GM23338 (cell line): ENCODE results near the gene DIAPH3. TPM values are rescaled to one million over a fixed set of nuclear protein-coding genes. Genes with fewer than 3 reads are reported as not detected.

ENCODE experiments used
- ATAC-seq: fragments of 200-7000 bp; cut with Tn5 transposase; 3 replicates; pipeline ENCODE4 v1.9.1; 2020
- DNase-seq: peaks from one replicate; pipeline ENCODE4 v3.0.0-alpha.2; 2015; ENCODE audit warnings: low spot score
- H2AFZ ChIP-seq: fragments of 200-600 bp; sonication (generic); 2 replicates; pipeline ENCODE4 v1.8.0; 2016; ENCODE audit warnings: antibody characterized with exemption, mild to moderate bottlenecking, moderate library complexity
- H3F3A ChIP-seq: fragments of 200-600 bp; sonication (generic); replicated peaks from 2 replicates; pipeline ENCODE4 v1.8.0; 2017; ENCODE audit warnings: antibody characterized with exemption, mixed run types, low read depth
- H3K27ac ChIP-seq: fragments of 200-600 bp; sonication (generic); 2 replicates; pipeline ENCODE4 v1.6.1; 2016; ENCODE audit warnings: low read depth
- H3K27me3 ChIP-seq: fragments of 200-600 bp; sonication (generic); 2 replicates; pipeline ENCODE4 v1.8.0; 2016; ENCODE audit warnings: mild to moderate bottlenecking, mixed run types, moderate library complexity; ENCODE audit not compliant: insufficient read depth
- H3K36me3 ChIP-seq: fragments of 200-600 bp; sonication (generic); 2 replicates; pipeline ENCODE4 v1.8.0; 2016; ENCODE audit warnings: mild to moderate bottlenecking; ENCODE audit not compliant: insufficient read depth
- H3K4me1 ChIP-seq: fragments of 200-600 bp; sonication (generic); 2 replicates; pipeline ENCODE4 v1.8.0; 2016; ENCODE audit warnings: mild to moderate bottlenecking, moderate library complexity; ENCODE audit not compliant: insufficient read depth
- H3K4me2 ChIP-seq: fragments of 200-600 bp; sonication (generic); 2 replicates; pipeline ENCODE4 v1.7.1; 2017; ENCODE audit warnings: mixed run types
- H3K4me3 ChIP-seq: fragments of 200-600 bp; sonication (generic); 2 replicates; pipeline ENCODE4 v1.6.1; 2016; ENCODE audit warnings: mixed run types
- H3K79me2 ChIP-seq: fragments of 200-600 bp; sonication (generic); replicated peaks from 2 replicates; pipeline ENCODE4 v1.8.0; 2017; ENCODE audit warnings: mild to moderate bottlenecking; ENCODE audit not compliant: insufficient read depth
- H3K9me2 ChIP-seq: fragments of 200-600 bp; sonication (generic); 2 replicates; pipeline ENCODE4 v1.8.0; 2017; ENCODE audit not compliant: insufficient read depth
- H4K20me1 ChIP-seq: fragments of 200-600 bp; sonication (generic); replicated peaks from 2 replicates; pipeline ENCODE4 v1.8.0; 2017; ENCODE audit warnings: mild to moderate bottlenecking; ENCODE audit not compliant: insufficient read depth
- H3K27ac Mint-ChIP-seq: 2 replicates; pipeline ENCODE4 v1.8.0; 2020; ENCODE audit warnings: inconsistent platforms, mild to moderate bottlenecking, moderate library complexity, mixed read lengths
- H3K27me3 Mint-ChIP-seq: 3 replicates; pipeline ENCODE4 v1.8.0; 2022; ENCODE audit warnings: low read depth, mild to moderate bottlenecking, moderate library complexity, mixed read lengths, inconsistent platforms; ENCODE audit not compliant: insufficient read depth, poor library complexity
- H3K36me3 Mint-ChIP-seq: 3 replicates; pipeline ENCODE4 v1.8.0; 2021; ENCODE audit warnings: low read depth, mild to moderate bottlenecking, inconsistent platforms, moderate library complexity, mixed read lengths
- H3K4me1 Mint-ChIP-seq: 3 replicates; pipeline ENCODE4 v1.8.0; 2020; ENCODE audit warnings: mild to moderate bottlenecking, inconsistent platforms, mixed read lengths
- H3K4me3 Mint-ChIP-seq: 3 replicates; pipeline ENCODE4 v1.8.0; 2021; ENCODE audit warnings: moderate library complexity, mild to moderate bottlenecking, inconsistent platforms, mixed read lengths
- H3K9me3 Mint-ChIP-seq: 3 replicates; pipeline ENCODE4 v1.8.0; 2020; ENCODE audit warnings: moderate library complexity, mild to moderate bottlenecking, inconsistent platforms, mixed read lengths
- polyA plus RNA-seq: library from polyadenylated mRNA; unstranded; fragments of >200 nt; fragmentation: Nextera tagmentation; extraction: Ambion mirVana; gene quantifications from 2 replicates; pipeline ENCODE4 v1.2.1, GENCODE V29; 2016
- small RNA-seq: library from RNA; depleted of rRNA; stranded (forward); fragments of <200 nt; gene quantifications from one replicate; pipeline ENCODE3, GENCODE V24; 2014; ENCODE audit warnings: low replicate concordance
- total RNA-seq: library from RNA; depleted of rRNA; stranded (reverse); fragments of >200 nt; shearing (Covaris generic); gene quantifications from 2 replicates; pipeline ENCODE4 v1.2.3, GENCODE V29; 2014; rRNA removed
- TF ChIP-seq, protein P1 (sequence below): IDR thresholded peaks from one replicate; pipeline ENCODE4 v1.6.1; 2018; ENCODE audit warnings: antibody characterized with exemption; ENCODE audit not compliant: unreplicated experiment

DIAPH3 gene
- total and polyA plus RNA-seq, 2 experiments from 2014 or later, result 23.4 to 30.2 TPM

- Mint-ChIP-seq H3K36me3 (peaks cover 33% of the 10 kb centered on the region), H3K9me3 (peaks cover 33% of the 10 kb centered on the region), H3K27me3 (peaks cover 2% of the 10 kb centered on the region), H3K4me3 (no peak overlapping the region), H3K4me1 (peaks cover 18% of the 10 kb centered on the region), H3K27ac (no peak overlapping the region; the same call in 1 of the 2 replicates)
- 0 out of 2 replicates have a peak, but pooled peaks cover 9% of the 10 kb centered on the region for H3K9me2 ChIP-seq
- no peak overlapping the region for H2AFZ ChIP-seq
- peaks cover 19% of the 10 kb centered on the region for H3K4me1 ChIP-seq
- no peak overlapping the region for H3K4me2 ChIP-seq
- H3K36me3 ChIP-seq, result peaks cover 7% of the 10 kb centered on the region; the same call in 1 of the 2 replicates
- no peak overlapping the region for H3K27ac ChIP-seq
- no peaks in the 10 kb centered on the region for H3K27me3 ChIP-seq
- DNase-seq (no peak), ATAC-seq (no peak)
- H4K20me1 ChIP-seq, result no peaks in the 10 kb centered on the region
- TF ChIP-seq, protein P1, sequence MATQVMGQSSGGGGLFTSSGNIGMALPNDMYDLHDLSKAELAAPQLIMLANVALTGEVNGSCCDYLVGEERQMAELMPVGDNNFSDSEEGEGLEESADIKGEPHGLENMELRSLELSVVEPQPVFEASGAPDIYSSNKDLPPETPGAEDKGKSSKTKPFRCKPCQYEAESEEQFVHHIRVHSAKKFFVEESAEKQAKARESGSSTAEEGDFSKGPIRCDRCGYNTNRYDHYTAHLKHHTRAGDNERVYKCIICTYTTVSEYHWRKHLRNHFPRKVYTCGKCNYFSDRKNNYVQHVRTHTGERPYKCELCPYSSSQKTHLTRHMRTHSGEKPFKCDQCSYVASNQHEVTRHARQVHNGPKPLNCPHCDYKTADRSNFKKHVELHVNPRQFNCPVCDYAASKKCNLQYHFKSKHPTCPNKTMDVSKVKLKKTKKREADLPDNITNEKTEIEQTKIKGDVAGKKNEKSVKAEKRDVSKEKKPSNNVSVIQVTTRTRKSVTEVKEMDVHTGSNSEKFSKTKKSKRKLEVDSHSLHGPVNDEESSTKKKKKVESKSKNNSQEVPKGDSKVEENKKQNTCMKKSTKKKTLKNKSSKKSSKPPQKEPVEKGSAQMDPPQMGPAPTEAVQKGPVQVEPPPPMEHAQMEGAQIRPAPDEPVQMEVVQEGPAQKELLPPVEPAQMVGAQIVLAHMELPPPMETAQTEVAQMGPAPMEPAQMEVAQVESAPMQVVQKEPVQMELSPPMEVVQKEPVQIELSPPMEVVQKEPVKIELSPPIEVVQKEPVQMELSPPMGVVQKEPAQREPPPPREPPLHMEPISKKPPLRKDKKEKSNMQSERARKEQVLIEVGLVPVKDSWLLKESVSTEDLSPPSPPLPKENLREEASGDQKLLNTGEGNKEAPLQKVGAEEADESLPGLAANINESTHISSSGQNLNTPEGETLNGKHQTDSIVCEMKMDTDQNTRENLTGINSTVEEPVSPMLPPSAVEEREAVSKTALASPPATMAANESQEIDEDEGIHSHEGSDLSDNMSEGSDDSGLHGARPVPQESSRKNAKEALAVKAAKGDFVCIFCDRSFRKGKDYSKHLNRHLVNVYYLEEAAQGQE, result no peak
- 0 out of 2 replicates have a peak, but pooled peaks cover 5% of the 10 kb centered on the region for H3F3A ChIP-seq
- H3K4me3 ChIP-seq, result no peak overlapping the region
- H3K79me2 ChIP-seq, result no peaks in the 10 kb centered on the region
Observed at GRCh38 chr13:59621773-59622172, 542.0 kb downstream of the DIAPH3 start.

Small RNAs within 50 kb of the gene (small RNA-seq; reads per million reads assigned to genes)
- gene RN7SL375P, result not detected
- 0.07 reads per million for gene RNY4P28

Other genes with a start within 250 kb of the DIAPH3 start
- gene TDRD3, start 233.3 kb upstream of the DIAPH3 start, total RNA-seq, result 13.1 and 14.8 TPM in 2 replicates
- 10.6 and 13.3 TPM in 2 replicates for gene TDRD3, start 233.3 kb upstream of the DIAPH3 start, polyA plus RNA-seq